Vagina (tissue), 2 donors: Measurements from ENCODE around the gene MTMR12.

Source experiments
- POLR2A ChIP-seq, 2 donors: fragments of 450-650 bp; IDR thresholded peaks; one replicate each; pipeline ENCODE4 v1.6.1; 2017; ENCODE audit warnings: antibody characterized with exemption in 2 of 2, mild to moderate bottlenecking in 2 of 2, moderate library complexity in 2 of 2
- POLR2AphosphoS5 ChIP-seq, 2 donors: sonication (generic); formaldehyde crosslinking; IDR thresholded peaks; one replicate each; pipeline ENCODE4 v1.9.0; 2017; ENCODE audit warnings: antibody characterized with exemption in 2 of 2, mild to moderate bottlenecking in 2 of 2, low read depth in 1 of 2; ENCODE audit not compliant: insufficient read depth in 1 of 2
- TF ChIP-seq, protein P1 (sequence below), 3 experiments: fragments of 450-650 bp in 2 of 3; fragments of 200-600 bp in 1 of 3; sonication (generic) in 1 of 3; IDR thresholded peaks; one replicate each; pipeline ENCODE4 v1.5.1; 2017 to 2019; ENCODE audit warnings: antibody characterized with exemption in 3 of 3, mild to moderate bottlenecking in 2 of 3, moderate library complexity in 2 of 3

DNA sequence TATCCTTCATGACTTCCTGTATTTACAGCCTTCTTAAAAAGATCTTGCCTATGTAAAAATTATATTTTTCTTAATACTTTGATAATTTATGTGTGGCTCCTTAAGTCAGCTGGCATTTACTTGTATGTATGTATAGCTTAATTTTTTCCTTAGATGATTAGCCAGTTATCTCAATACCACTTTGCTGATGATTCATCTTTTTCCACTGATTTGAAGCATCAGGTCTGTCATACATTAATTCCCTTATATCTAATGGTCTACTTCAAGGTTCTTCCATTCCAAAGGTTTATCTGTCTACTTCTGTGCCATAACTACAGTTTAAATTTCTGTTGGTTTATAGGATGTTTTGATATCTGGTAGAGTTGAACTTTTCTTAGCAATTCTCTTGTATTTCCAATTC, 44.9 kb upstream of the MTMR12 start:
- TF ChIP-seq, protein P1, sequence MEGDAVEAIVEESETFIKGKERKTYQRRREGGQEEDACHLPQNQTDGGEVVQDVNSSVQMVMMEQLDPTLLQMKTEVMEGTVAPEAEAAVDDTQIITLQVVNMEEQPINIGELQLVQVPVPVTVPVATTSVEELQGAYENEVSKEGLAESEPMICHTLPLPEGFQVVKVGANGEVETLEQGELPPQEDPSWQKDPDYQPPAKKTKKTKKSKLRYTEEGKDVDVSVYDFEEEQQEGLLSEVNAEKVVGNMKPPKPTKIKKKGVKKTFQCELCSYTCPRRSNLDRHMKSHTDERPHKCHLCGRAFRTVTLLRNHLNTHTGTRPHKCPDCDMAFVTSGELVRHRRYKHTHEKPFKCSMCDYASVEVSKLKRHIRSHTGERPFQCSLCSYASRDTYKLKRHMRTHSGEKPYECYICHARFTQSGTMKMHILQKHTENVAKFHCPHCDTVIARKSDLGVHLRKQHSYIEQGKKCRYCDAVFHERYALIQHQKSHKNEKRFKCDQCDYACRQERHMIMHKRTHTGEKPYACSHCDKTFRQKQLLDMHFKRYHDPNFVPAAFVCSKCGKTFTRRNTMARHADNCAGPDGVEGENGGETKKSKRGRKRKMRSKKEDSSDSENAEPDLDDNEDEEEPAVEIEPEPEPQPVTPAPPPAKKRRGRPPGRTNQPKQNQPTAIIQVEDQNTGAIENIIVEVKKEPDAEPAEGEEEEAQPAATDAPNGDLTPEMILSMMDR (IDR thresholded peaks at IDR 0.05) = no peak
- no peak for TF ChIP-seq POLR2A (IDR thresholded peaks at IDR 0.05)
- TF ChIP-seq POLR2AphosphoS5 (IDR thresholded peaks at IDR 0.05; ENCODE audit: insufficient read depth in 1 of 2, low read depth in 1 of 2) = no peak
